ENCODE data around the gene KIF20B. TPM values are rescaled to one million over a fixed set of nuclear protein-coding genes. Genes with fewer than 3 reads are reported as not detected.

Gene KIF20B
- total and polyA plus RNA-seq, 4 donors = 0.91 to 12.9 (median 1.3) TPM

GRCh38 chr10:89799573-89799972 is 98.2 kb downstream of the KIF20B start:
- no peak for DNase-seq (ENCODE audit: low spot score)
- Histone ChIP-seq H3K4me1 (ENCODE audit: control insufficient read depth in 4 of 4, insufficient read depth in 4 of 4, low read length in 3 of 4) (no peaks in the 10 kb centered on the region), H3K4me3 (ENCODE audit: low read depth in 1 of 3, low read length in 3 of 3) (no peak overlapping the region), H3K27me3 (ENCODE audit: control insufficient read depth in 4 of 4, insufficient read depth in 4 of 4, low read length in 3 of 4) (no peaks in the 10 kb centered on the region), H3K9me3 (ENCODE audit: control insufficient read depth in 4 of 4, low read length in 3 of 4) (no peaks in the 10 kb centered on the region), H3K36me3 (ENCODE audit: control insufficient read depth in 4 of 4, insufficient read depth in 3 of 4, low read depth in 1 of 4, low read length in 3 of 4) (no peaks in the 10 kb centered on the region), H3K27ac (ENCODE audit: low read depth in 1 of 2, low read length in 2 of 2) (no peak overlapping the region), H3K9ac (ENCODE audit: low read depth in 1 of 2, low read length in 2 of 2) (no peak overlapping the region)
- 84% methylated on average over 2 of the region's 2 CpGs for WGBS
- TF ChIP-seq REST (IDR thresholded peaks at IDR 0.05) = no peak
- no peak for TF ChIP-seq RXRA (IDR thresholded peaks at IDR 0.05)
- no peak for TF ChIP-seq EGR1 (IDR thresholded peaks at IDR 0.05; ENCODE audit: low read depth in 2 of 2)
- no peak for TF ChIP-seq TAF1 (conservative IDR thresholded peaks at IDR 0.05)
- TF ChIP-seq MAX (IDR thresholded peaks at IDR 0.05) = no peak
- no peak for TF ChIP-seq CTCF (IDR thresholded peaks at IDR 0.05; ENCODE audit: low read depth, low read length, missing input control)
- no peak for TF ChIP-seq SP1 (IDR thresholded peaks at IDR 0.05)
- no peak for TF ChIP-seq HNF4A (conservative IDR thresholded peaks at IDR 0.05)
- no peak for TF ChIP-seq ZBTB33 (IDR thresholded peaks at IDR 0.05)
- no peak for TF ChIP-seq RAD21 (IDR thresholded peaks at IDR 0.05)
- TF ChIP-seq HNF4G (IDR thresholded peaks at IDR 0.05) = no peak
- no peak for TF ChIP-seq GABPA (IDR thresholded peaks at IDR 0.05 in 1 of 2, conservative IDR thresholded peaks at IDR 0.05 in 1 of 2)
- no peak for TF ChIP-seq NR2F2 (IDR thresholded peaks at IDR 0.05)
- no peak for TF ChIP-seq FOXA2 (IDR thresholded peaks at IDR 0.05)
- TF ChIP-seq FOXA1 (IDR thresholded peaks at IDR 0.05) = no peak

GRCh38 chr10:89805599-89806013 is 104.2 kb downstream of the KIF20B start:
- no peaks in the 10 kb centered on the region for H3K27me3 ChIP-seq (ENCODE audit: control insufficient read depth in 4 of 4, insufficient read depth in 4 of 4, low read length in 3 of 4)
- H3K9ac ChIP-seq (ENCODE audit: low read depth in 1 of 2, low read length in 2 of 2) = no peak overlapping the region
- H3K4me3 ChIP-seq (ENCODE audit: low read depth in 1 of 3, low read length in 3 of 3) = no peak overlapping the region
- H3K9me3 ChIP-seq (ENCODE audit: control insufficient read depth in 4 of 4, low read length in 3 of 4) = no peaks in the 10 kb centered on the region
- no peaks in the 10 kb centered on the region for H3K4me1 ChIP-seq (ENCODE audit: control insufficient read depth in 4 of 4, insufficient read depth in 4 of 4, low read length in 3 of 4)
- 69% methylated on average over 2 of the region's 2 CpGs for WGBS
- no peak overlapping the region for H3K27ac ChIP-seq (ENCODE audit: low read depth in 1 of 2, low read length in 2 of 2)
- DNase-seq (ENCODE audit: low spot score) = no peak
- TF ChIP-seq YY1 (IDR thresholded peaks at IDR 0.05) (no peak), JUND (IDR thresholded peaks at IDR 0.05) (no peak), HNF4A (conservative IDR thresholded peaks at IDR 0.05) (no peak), ATF3 (IDR thresholded peaks at IDR 0.05) (no peak), RAD21 (IDR thresholded peaks at IDR 0.05) (no peak), SP1 (IDR thresholded peaks at IDR 0.05) (no peak), EGR1 (IDR thresholded peaks at IDR 0.05; ENCODE audit: low read depth in 2 of 2) (no peak)
- no peaks in the 10 kb centered on the region for H3K36me3 ChIP-seq (ENCODE audit: control insufficient read depth in 4 of 4, insufficient read depth in 3 of 4, low read depth in 1 of 4, low read length in 3 of 4)

Measured in liver (tissue), 9 donors.